Suprapubic skin (tissue), 3 donors: Measurements from ENCODE around the gene CTNNA3.

Source experiments
- POLR2A ChIP-seq, 2 donors: fragments of 450-650 bp; IDR thresholded peaks; one replicate each; pipeline ENCODE4 v1.6.1; 2017; ENCODE audit warnings: antibody characterized with exemption in 2 of 2, mild to moderate bottlenecking in 2 of 2, moderate library complexity in 2 of 2
- TF ChIP-seq, protein P1 (sequence below), 2 donors: fragments of 200-600 bp in 1 of 2; fragments of 450-650 bp in 1 of 2; sonication (generic) in 1 of 2; IDR thresholded peaks; one replicate each; pipeline ENCODE4 v1.5.1; 2016 to 2019; ENCODE audit warnings: antibody characterized with exemption in 2 of 2, mild to moderate bottlenecking in 1 of 2, moderate library complexity in 1 of 2

DNA sequence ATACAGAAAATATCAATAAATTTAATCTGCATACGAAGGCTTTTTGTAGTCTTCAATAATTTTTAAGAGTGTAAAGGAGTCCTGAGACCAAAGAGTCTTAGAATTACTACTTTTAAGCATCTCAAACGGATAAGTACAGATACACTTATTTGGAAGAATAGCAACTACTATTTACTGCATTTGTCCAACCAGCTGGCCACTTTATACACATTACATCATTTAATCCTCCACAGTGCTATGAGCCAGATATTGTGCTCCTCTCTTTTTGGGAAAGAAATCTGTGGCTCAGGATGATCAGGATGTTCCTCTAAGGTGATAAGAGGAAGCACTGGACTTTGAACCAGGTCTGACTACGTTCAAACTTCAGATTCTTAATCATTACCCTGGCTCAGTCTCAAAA lies 1358.8 kb downstream of the CTNNA3 start:
- no peak for TF ChIP-seq POLR2A (IDR thresholded peaks at IDR 0.05)
- TF ChIP-seq, protein P1, sequence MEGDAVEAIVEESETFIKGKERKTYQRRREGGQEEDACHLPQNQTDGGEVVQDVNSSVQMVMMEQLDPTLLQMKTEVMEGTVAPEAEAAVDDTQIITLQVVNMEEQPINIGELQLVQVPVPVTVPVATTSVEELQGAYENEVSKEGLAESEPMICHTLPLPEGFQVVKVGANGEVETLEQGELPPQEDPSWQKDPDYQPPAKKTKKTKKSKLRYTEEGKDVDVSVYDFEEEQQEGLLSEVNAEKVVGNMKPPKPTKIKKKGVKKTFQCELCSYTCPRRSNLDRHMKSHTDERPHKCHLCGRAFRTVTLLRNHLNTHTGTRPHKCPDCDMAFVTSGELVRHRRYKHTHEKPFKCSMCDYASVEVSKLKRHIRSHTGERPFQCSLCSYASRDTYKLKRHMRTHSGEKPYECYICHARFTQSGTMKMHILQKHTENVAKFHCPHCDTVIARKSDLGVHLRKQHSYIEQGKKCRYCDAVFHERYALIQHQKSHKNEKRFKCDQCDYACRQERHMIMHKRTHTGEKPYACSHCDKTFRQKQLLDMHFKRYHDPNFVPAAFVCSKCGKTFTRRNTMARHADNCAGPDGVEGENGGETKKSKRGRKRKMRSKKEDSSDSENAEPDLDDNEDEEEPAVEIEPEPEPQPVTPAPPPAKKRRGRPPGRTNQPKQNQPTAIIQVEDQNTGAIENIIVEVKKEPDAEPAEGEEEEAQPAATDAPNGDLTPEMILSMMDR (IDR thresholded peaks at IDR 0.05) = no peak
